ENCODE results near the gene CPEB2.

DNA sequence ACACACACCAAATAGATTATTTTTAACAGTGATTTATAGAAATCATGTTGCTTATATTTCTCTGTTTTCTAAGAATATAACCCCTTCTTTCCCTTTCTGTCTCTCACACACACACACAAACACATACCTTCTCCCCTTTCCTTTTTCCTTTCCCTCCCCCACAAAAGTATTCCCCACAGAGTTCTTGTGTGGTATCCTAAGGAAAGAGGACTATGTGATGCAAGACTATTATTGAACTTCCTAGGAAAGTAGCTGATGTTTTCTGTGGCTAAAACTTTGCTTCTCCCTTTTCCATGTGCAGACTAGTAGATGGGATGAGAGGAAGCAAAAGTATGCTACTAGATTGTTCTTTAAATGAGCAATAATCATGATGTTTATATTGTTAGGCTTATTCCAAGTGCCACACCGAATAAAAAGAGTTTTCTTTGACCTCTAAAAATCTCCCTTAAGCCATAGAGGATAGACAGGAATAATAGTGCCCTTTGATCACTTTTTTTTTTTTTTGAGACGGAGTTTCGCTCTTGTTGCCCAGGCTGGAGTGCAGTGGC is 38.7 kb downstream of the CPEB2 start:
- TF ChIP-seq, protein P1, sequence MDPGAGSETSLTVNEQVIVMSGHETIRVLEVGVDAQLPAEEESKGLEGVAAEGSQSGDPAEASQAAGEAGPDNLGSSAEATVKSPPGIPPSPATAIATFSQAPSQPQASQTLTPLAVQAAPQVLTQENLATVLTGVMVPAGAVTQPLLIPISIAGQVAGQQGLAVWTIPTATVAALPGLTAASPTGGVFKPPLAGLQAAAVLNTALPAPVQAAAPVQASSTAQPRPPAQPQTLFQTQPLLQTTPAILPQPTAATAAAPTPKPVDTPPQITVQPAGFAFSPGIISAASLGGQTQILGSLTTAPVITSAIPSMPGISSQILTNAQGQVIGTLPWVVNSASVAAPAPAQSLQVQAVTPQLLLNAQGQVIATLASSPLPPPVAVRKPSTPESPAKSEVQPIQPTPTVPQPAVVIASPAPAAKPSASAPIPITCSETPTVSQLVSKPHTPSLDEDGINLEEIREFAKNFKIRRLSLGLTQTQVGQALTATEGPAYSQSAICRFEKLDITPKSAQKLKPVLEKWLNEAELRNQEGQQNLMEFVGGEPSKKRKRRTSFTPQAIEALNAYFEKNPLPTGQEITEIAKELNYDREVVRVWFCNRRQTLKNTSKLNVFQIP (CRISPR knock-in tag; IDR thresholded peaks at IDR 0.05; ENCODE audit: borderline replicate concordance, low read depth): no peak
- TF ChIP-seq, protein P2, sequence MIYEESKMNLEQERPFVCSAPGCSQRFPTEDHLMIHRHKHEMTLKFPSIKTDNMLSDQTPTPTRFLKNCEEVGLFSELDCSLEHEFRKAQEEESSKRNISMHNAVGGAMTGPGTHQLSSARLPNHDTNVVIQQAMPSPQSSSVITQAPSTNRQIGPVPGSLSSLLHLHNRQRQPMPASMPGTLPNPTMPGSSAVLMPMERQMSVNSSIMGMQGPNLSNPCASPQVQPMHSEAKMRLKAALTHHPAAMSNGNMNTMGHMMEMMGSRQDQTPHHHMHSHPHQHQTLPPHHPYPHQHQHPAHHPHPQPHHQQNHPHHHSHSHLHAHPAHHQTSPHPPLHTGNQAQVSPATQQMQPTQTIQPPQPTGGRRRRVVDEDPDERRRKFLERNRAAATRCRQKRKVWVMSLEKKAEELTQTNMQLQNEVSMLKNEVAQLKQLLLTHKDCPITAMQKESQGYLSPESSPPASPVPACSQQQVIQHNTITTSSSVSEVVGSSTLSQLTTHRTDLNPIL (CRISPR knock-in tag; IDR thresholded peaks at IDR 0.05; ENCODE audit: low read depth): no peak

Data from SK-N-SH treated with all-trans-retinoic acid at 6 μM for 48 hours (cell line).